Upper lobe of left lung (tissue), 4 donors: ENCODE results near the gene GFPT2.

Source experiments
- EP300 ChIP-seq, 4 donors: sonication (generic); formaldehyde crosslinking; IDR thresholded peaks; one replicate each; pipeline ENCODE4 v1.5.1; 2017; ENCODE audit warnings: antibody characterized with exemption in 4 of 4, control low read depth in 2 of 4
- POLR2A ChIP-seq, 4 donors: fragments of 450-650 bp; IDR thresholded peaks; one replicate each; pipeline ENCODE4 v1.5.1; 2016 to 2017; ENCODE audit warnings: antibody characterized with exemption in 4 of 4, mild to moderate bottlenecking in 2 of 4
- POLR2AphosphoS5 ChIP-seq, 2 donors: sonication (generic); formaldehyde crosslinking; IDR thresholded peaks; one replicate each; pipeline ENCODE4 v1.5.1; 2017; ENCODE audit warnings: antibody characterized with exemption in 2 of 2
- TF ChIP-seq, protein P1 (sequence below), 6 experiments: fragments of 450-650 bp in 4 of 6; fragments of 200-600 bp in 2 of 6; sonication (generic) in 2 of 6; IDR thresholded peaks; one replicate each; pipeline ENCODE4 v1.5.1; 2016 to 2019; ENCODE audit warnings: antibody characterized with exemption in 6 of 6

- TF ChIP-seq, protein P1, sequence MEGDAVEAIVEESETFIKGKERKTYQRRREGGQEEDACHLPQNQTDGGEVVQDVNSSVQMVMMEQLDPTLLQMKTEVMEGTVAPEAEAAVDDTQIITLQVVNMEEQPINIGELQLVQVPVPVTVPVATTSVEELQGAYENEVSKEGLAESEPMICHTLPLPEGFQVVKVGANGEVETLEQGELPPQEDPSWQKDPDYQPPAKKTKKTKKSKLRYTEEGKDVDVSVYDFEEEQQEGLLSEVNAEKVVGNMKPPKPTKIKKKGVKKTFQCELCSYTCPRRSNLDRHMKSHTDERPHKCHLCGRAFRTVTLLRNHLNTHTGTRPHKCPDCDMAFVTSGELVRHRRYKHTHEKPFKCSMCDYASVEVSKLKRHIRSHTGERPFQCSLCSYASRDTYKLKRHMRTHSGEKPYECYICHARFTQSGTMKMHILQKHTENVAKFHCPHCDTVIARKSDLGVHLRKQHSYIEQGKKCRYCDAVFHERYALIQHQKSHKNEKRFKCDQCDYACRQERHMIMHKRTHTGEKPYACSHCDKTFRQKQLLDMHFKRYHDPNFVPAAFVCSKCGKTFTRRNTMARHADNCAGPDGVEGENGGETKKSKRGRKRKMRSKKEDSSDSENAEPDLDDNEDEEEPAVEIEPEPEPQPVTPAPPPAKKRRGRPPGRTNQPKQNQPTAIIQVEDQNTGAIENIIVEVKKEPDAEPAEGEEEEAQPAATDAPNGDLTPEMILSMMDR (IDR thresholded peaks at IDR 0.05) = no peak
- TF ChIP-seq POLR2A (IDR thresholded peaks at IDR 0.05) (no peak), POLR2AphosphoS5 (IDR thresholded peaks at IDR 0.05) (no peak), EP300 (IDR thresholded peaks at IDR 0.05) (no peak)
These were observed 50.9 kb downstream of the GFPT2 start for GRCh38 chr5:180302256-180302655.
